Spleen (tissue), 11 donors: ENCODE results near the gene ZNF662. TPM values are rescaled to one million over a fixed set of nuclear protein-coding genes. Genes with fewer than 3 reads are reported as not detected.

Experiments
- DNase-seq: peaks from one replicate; pipeline ENCODE4 v3.0.0-alpha.2; 2020
- H3K27ac ChIP-seq, 8 donors: fragments of 200-600 bp; sonication (generic) in 7 of 8; 1 replicate in 4 of 8; 2 replicates in 4 of 8; pipeline versions ENCODE4 v1.5.0 to v1.8.0; 2016 to 2021; ENCODE audit warnings: inconsistent platforms in 4 of 8, mild to moderate bottlenecking in 4 of 8, moderate library complexity in 1 of 8
- H3K27me3 ChIP-seq, 7 donors: fragments of 200-600 bp; sonication (generic) in 6 of 7; replicated peaks in 1 of 7; 1 replicate in 4 of 7; 2 replicates in 3 of 7; pipeline versions ENCODE4 v1.5.0 to v1.8.0; 2016 to 2021; ENCODE audit warnings: inconsistent platforms in 3 of 7, mild to moderate bottlenecking in 1 of 7
- H3K36me3 ChIP-seq, 6 donors: fragments of 200-600 bp; sonication (generic) in 5 of 6; 1 replicate in 4 of 6; 2 replicates in 2 of 6; pipeline versions ENCODE4 v1.5.0 to v1.8.0; 2016 to 2021; ENCODE audit warnings: inconsistent platforms in 2 of 6
- H3K4me1 ChIP-seq, 6 donors: fragments of 200-600 bp; sonication (generic) in 5 of 6; 1 replicate in 3 of 6; 2 replicates in 3 of 6; pipeline versions ENCODE4 v1.5.0 to v1.8.0; 2016 to 2021; ENCODE audit warnings: inconsistent platforms in 3 of 6
- H3K4me3 ChIP-seq, 8 donors: fragments of 200-600 bp; sonication (generic) in 7 of 8; 1 replicate in 4 of 8; 2 replicates in 4 of 8; pipeline versions ENCODE4 v1.5.0 to v1.8.0; 2016 to 2021; ENCODE audit warnings: inconsistent platforms in 4 of 8, mild to moderate bottlenecking in 4 of 8, moderate library complexity in 2 of 8
- H3K9me3 ChIP-seq, 8 donors: fragments of 200-600 bp; sonication (generic) in 7 of 8; 1 replicate in 4 of 8; 2 replicates in 4 of 8; pipeline versions ENCODE4 v1.5.0 to v1.8.0; 2016 to 2021; ENCODE audit warnings: inconsistent platforms in 4 of 8
- CTCF ChIP-seq, 11 experiments: fragments of 200-600 bp in 7 of 11; fragments of 450-650 bp in 4 of 11; sonication (generic) in 4 of 11; IDR thresholded peaks in 8 of 11; conservative IDR thresholded peaks in 3 of 11; 1 replicate in 7 of 11; 2 replicates in 4 of 11; pipeline versions ENCODE4 v1.4.0 to v1.8.0; 2016 to 2021; ENCODE audit warnings: antibody characterized with exemption in 11 of 11, inconsistent platforms in 4 of 11, mild to moderate bottlenecking in 1 of 11
- POLR2A ChIP-seq, 3 donors: fragments of 450-650 bp; IDR thresholded peaks; one replicate each; pipeline ENCODE4 v1.5.1; 2017; ENCODE audit warnings: antibody characterized with exemption in 3 of 3, mild to moderate bottlenecking in 1 of 3
- POLR2AphosphoS5 ChIP-seq, 3 donors: sonication (generic); formaldehyde crosslinking; IDR thresholded peaks; one replicate each; pipeline ENCODE4 v1.5.1; 2017; ENCODE audit warnings: antibody characterized with exemption in 3 of 3
- WGBS, 5 donors: extraction: QIAGEN DNeasy Blood & Tissue Kit in 3 of 5; methylation state at CpG; one replicate each; pipeline versions ENCODE4 v1.1.5 to v1.1.7; 2013 to 2018; 5-methylcytosine and 5-hydroxymethylcytosine counted together
- intact Hi-C: fragments of 100-400 bp; cut with DNase I; formaldehyde crosslinking; loops from one replicate; pipeline ENCODE4 v1.15.0; 2023; ENCODE audit warnings: low total_unique reads
- polyA plus RNA-seq, 3 donors: library from polyadenylated mRNA; stranded (reverse); fragments of 200-250 nt; gene quantifications; one replicate each; pipeline ENCODE4 v1.2.1, GENCODE V29; 2013
- total RNA-seq, 7 donors: library from RNA; depleted of rRNA in 3 of 7; stranded (reverse); fragments of >200 nt in 3 of 7; fragmentation: NEBNext Ultra II Directional in 4 of 7; extraction: Animal tissue kit (Norgen Biotek cat#: 25700) in 4 of 7; gene quantifications; one replicate each; pipeline versions ENCODE4 v1.1.0 to v1.2.1, GENCODE V29; 2016 to 2021
- donor health status: healthy with polysubstance abuse.
- donor health status: DM: no; HTN: no; CAD: no; lungs with moderate emphysema.
- donor health status: DM: no; HTN: no; CAD: no.
- donor health status: Bipolar disorder and iron deficiency.
- donor health status: healthy.
- donor health status: DM: no; HTN: no; CAD: no.
- donor health status: DM: yes; HTN: yes; CAD: no.

Gene ZNF662
- total and polyA plus RNA-seq, 10 donors: 1.0 to 10.4 (median 4.7) TPM

- no peak overlapping the region for H3K27ac ChIP-seq
- 68 to 83% (median 80%) methylated on average over 5 of the region's 5 CpGs for WGBS, 5 donors
- intact Hi-C loops: no loop called here
These were observed 54.3 kb downstream of the ZNF662 start for GRCh38 chr3:42960282-42960681.

GRCh38 chr3:42960786-42961185, 54.8 kb downstream of the ZNF662 start:
- intact Hi-C loops: no loop called here
- 83 to 100% (median 94%) methylated on average over 1 of the region's 1 CpG for WGBS, 5 donors
- no peak overlapping the region for H3K4me3 ChIP-seq

More at GRCh38 chr3:42960282-42960681, 54.3 kb downstream of the ZNF662 start:
- TF ChIP-seq CTCF (IDR thresholded peaks at IDR 0.05 in 8 of 11, conservative IDR thresholded peaks at IDR 0.05 in 3 of 11) (no peak), POLR2AphosphoS5 (IDR thresholded peaks at IDR 0.05) (no peak), POLR2A (IDR thresholded peaks at IDR 0.05) (no peak)
- Histone ChIP-seq H3K36me3 (no peaks in the 10 kb centered on the region), H3K27me3 (peaks cover 0 to 6% (median 0%) of the 10 kb centered on the region in 7 donors), H3K4me1 (no peaks in the 10 kb centered on the region), H3K9me3 (no peaks in the 10 kb centered on the region), H3K4me3 (no peak overlapping the region)
- DNase-seq: no peak

GRCh38 chr3:42961633-42962032, 55.7 kb downstream of the ZNF662 start:
- Histone ChIP-seq H3K36me3 (no peaks in the 10 kb centered on the region), H3K27ac (no peak overlapping the region), H3K4me3 (no peak overlapping the region), H3K27me3 (peaks cover 0 to 6% (median 0%) of the 10 kb centered on the region in 7 donors), H3K4me1 (no peaks in the 10 kb centered on the region), H3K9me3 (no peaks in the 10 kb centered on the region)
- no peak for TF ChIP-seq POLR2AphosphoS5 (IDR thresholded peaks at IDR 0.05)
- TF ChIP-seq CTCF (IDR thresholded peaks at IDR 0.05 in 8 of 11, conservative IDR thresholded peaks at IDR 0.05 in 3 of 11): peak in 9 of 11 experiments; percentile 31 to 74 (median 61)
- no peak for TF ChIP-seq POLR2A (IDR thresholded peaks at IDR 0.05)
- no peak for DNase-seq
- intact Hi-C loops: no loop called here
- WGBS, 5 donors: 5 to 13% (median 9%) methylated on average over 4 of the region's 4 CpGs

More at GRCh38 chr3:42960786-42961185, 54.8 kb downstream of the ZNF662 start:
- Histone ChIP-seq H3K27me3 (peaks cover 0 to 6% (median 0%) of the 10 kb centered on the region in 7 donors), H3K4me1 (no peaks in the 10 kb centered on the region), H3K9me3 (no peaks in the 10 kb centered on the region), H3K36me3 (no peaks in the 10 kb centered on the region), H3K27ac (no peak overlapping the region)
- TF ChIP-seq POLR2A (IDR thresholded peaks at IDR 0.05): no peak
- no peak for TF ChIP-seq CTCF (IDR thresholded peaks at IDR 0.05 in 8 of 11, conservative IDR thresholded peaks at IDR 0.05 in 3 of 11)
- no peak for TF ChIP-seq POLR2AphosphoS5 (IDR thresholded peaks at IDR 0.05)
- DNase-seq: no peak

- DNase-seq: no peak
- Histone ChIP-seq H3K36me3 (no peaks in the 10 kb centered on the region), H3K27ac (no peak overlapping the region), H3K9me3 (no peaks in the 10 kb centered on the region), H3K27me3 (peaks cover 0 to 6% (median 0%) of the 10 kb centered on the region in 7 donors), H3K4me1 (no peaks in the 10 kb centered on the region), H3K4me3 (no peak overlapping the region)
- intact Hi-C loops: no loop called here
- WGBS, 5 donors: 45 to 97% (median 75%) methylated on average over 2 of the region's 2 CpGs
- TF ChIP-seq CTCF (IDR thresholded peaks at IDR 0.05 in 8 of 11, conservative IDR thresholded peaks at IDR 0.05 in 3 of 11): no peak
- TF ChIP-seq POLR2A (IDR thresholded peaks at IDR 0.05): no peak
- no peak for TF ChIP-seq POLR2AphosphoS5 (IDR thresholded peaks at IDR 0.05)
These were observed 57.3 kb downstream of the ZNF662 start for GRCh38 chr3:42963269-42963668.
